Skeletal muscle satellite cell (primary cell): ENCODE data around the gene TEDDM1.

ENCODE experiments used
- H3K27me3 ChIP-seq: 2 replicates; pipeline ENCODE4 v1.7.0; 2013; ENCODE audit warnings: low read length; ENCODE audit not compliant: control insufficient read depth, insufficient read depth
- H3K36me3 ChIP-seq: 2 replicates; pipeline ENCODE4 v1.7.0; 2013; ENCODE audit warnings: mild to moderate bottlenecking, control low read depth, low read length; ENCODE audit not compliant: insufficient read depth
- H3K4me1 ChIP-seq: 2 replicates; pipeline ENCODE4 v1.7.0; 2013; ENCODE audit warnings: low read length; ENCODE audit not compliant: control insufficient read depth, insufficient read depth
- H3K4me2 ChIP-seq: 2 replicates; pipeline ENCODE4 v1.7.0; 2013; ENCODE audit warnings: mild to moderate bottlenecking, low read length
- H3K4me3 ChIP-seq: 2 replicates; pipeline ENCODE4 v1.7.0; 2013; ENCODE audit warnings: low read length
- H3K9ac ChIP-seq: 2 replicates; pipeline ENCODE4 v1.7.0; 2013; ENCODE audit warnings: mild to moderate bottlenecking, low read depth, low read length, moderate library complexity
- H3K9me3 ChIP-seq: replicated peaks from 2 replicates; pipeline ENCODE4 v1.7.0; 2013; ENCODE audit warnings: mild to moderate bottlenecking, control low read depth, low read length

TEDDM1 gene

GRCh38 chr1:182374101-182374834, 26.2 kb downstream of the TEDDM1 start:
- Histone ChIP-seq H3K9me3 (no peaks in the 10 kb centered on the region), H3K4me2 (no peak overlapping the region), H3K4me3 (no peak overlapping the region), H3K4me1 (no peaks in the 10 kb centered on the region), H3K9ac (no peak overlapping the region), H3K27me3 (no peaks in the 10 kb centered on the region), H3K36me3 (no peaks in the 10 kb centered on the region)

GRCh38 chr1:182370532-182370931, 29.9 kb downstream of the TEDDM1 start:
- H3K36me3 ChIP-seq: no peaks in the 10 kb centered on the region
- no peaks in the 10 kb centered on the region for H3K9me3 ChIP-seq
- H3K4me2 ChIP-seq: no peak overlapping the region
- H3K27me3 ChIP-seq: no peaks in the 10 kb centered on the region
- H3K4me1 ChIP-seq: no peaks in the 10 kb centered on the region
- no peak overlapping the region for H3K4me3 ChIP-seq
- no peak overlapping the region for H3K9ac ChIP-seq

- Histone ChIP-seq H3K36me3 (no peaks in the 10 kb centered on the region), H3K4me1 (no peaks in the 10 kb centered on the region), H3K27me3 (no peaks in the 10 kb centered on the region), H3K4me2 (no peak overlapping the region), H3K9ac (no peak overlapping the region), H3K4me3 (no peak overlapping the region), H3K9me3 (no peaks in the 10 kb centered on the region)
Measured at GRCh38 chr1:182368903-182369302, 31.6 kb downstream of the TEDDM1 start.

- Histone ChIP-seq H3K27me3 (peaks cover 1% of the 10 kb centered on the region), H3K4me1 (no peaks in the 10 kb centered on the region), H3K9me3 (no peaks in the 10 kb centered on the region), H3K9ac (no peak overlapping the region), H3K4me3 (no peak overlapping the region), H3K4me2 (no peak overlapping the region), H3K36me3 (no peaks in the 10 kb centered on the region)
Measured at GRCh38 chr1:182368358-182368757, 32.1 kb downstream of the TEDDM1 start.

- H3K4me3 ChIP-seq: no peak overlapping the region
- no peak overlapping the region for H3K9ac ChIP-seq
- no peaks in the 10 kb centered on the region for H3K9me3 ChIP-seq
- H3K4me2 ChIP-seq: no peak overlapping the region
- H3K27me3 ChIP-seq: peaks cover 3% of the 10 kb centered on the region
- H3K4me1 ChIP-seq: no peaks in the 10 kb centered on the region
- no peaks in the 10 kb centered on the region for H3K36me3 ChIP-seq
Measured at GRCh38 chr1:182367926-182368325, 32.5 kb downstream of the TEDDM1 start.

GRCh38 chr1:182366596-182366995, 33.9 kb downstream of the TEDDM1 start:
- no peak overlapping the region for H3K4me2 ChIP-seq
- no peaks in the 10 kb centered on the region for H3K4me1 ChIP-seq
- H3K9ac ChIP-seq: no peak overlapping the region
- H3K27me3 ChIP-seq: peaks cover 3% of the 10 kb centered on the region
- H3K4me3 ChIP-seq: no peak overlapping the region
- H3K36me3 ChIP-seq: no peaks in the 10 kb centered on the region
- no peaks in the 10 kb centered on the region for H3K9me3 ChIP-seq

GRCh38 chr1:182359645-182360044, 40.8 kb downstream of the TEDDM1 start:
- no peak overlapping the region for H3K9ac ChIP-seq
- H3K4me2 ChIP-seq: no peak overlapping the region
- H3K4me1 ChIP-seq: no peaks in the 10 kb centered on the region
- H3K9me3 ChIP-seq: no peaks in the 10 kb centered on the region
- H3K4me3 ChIP-seq: no peak overlapping the region
- H3K36me3 ChIP-seq: no peaks in the 10 kb centered on the region
- peaks cover 5% of the 10 kb centered on the region for H3K27me3 ChIP-seq

GRCh38 chr1:182357913-182358312, 42.6 kb downstream of the TEDDM1 start:
- H3K27me3 ChIP-seq: peaks cover 2% of the 10 kb centered on the region
- H3K9ac ChIP-seq: no peak overlapping the region
- no peak overlapping the region for H3K4me2 ChIP-seq
- no peaks in the 10 kb centered on the region for H3K36me3 ChIP-seq
- no peaks in the 10 kb centered on the region for H3K9me3 ChIP-seq
- H3K4me3 ChIP-seq: no peak overlapping the region
- no peaks in the 10 kb centered on the region for H3K4me1 ChIP-seq

- H3K9ac ChIP-seq: no peak overlapping the region
- H3K4me2 ChIP-seq: no peak overlapping the region
- H3K4me1 ChIP-seq: no peaks in the 10 kb centered on the region
- H3K4me3 ChIP-seq: no peak overlapping the region
- peaks cover 2% of the 10 kb centered on the region for H3K27me3 ChIP-seq
- no peaks in the 10 kb centered on the region for H3K36me3 ChIP-seq
- H3K9me3 ChIP-seq: no peaks in the 10 kb centered on the region
Measured at GRCh38 chr1:182357171-182357570, 43.3 kb downstream of the TEDDM1 start.

GRCh38 chr1:182355723-182356098, 44.8 kb downstream of the TEDDM1 start:
- Histone ChIP-seq H3K4me1 (no peaks in the 10 kb centered on the region), H3K36me3 (no peaks in the 10 kb centered on the region)

GRCh38 chr1:182351790-182352364, 48.6 kb downstream of the TEDDM1 start:
- Histone ChIP-seq H3K9ac (no peak overlapping the region), H3K4me3 (no peak overlapping the region)

More at GRCh38 chr1:182355723-182356098, 44.8 kb downstream of the TEDDM1 start:
- Histone ChIP-seq H3K9me3 (no peaks in the 10 kb centered on the region), H3K27me3 (peaks cover 9% of the 10 kb centered on the region), H3K4me2 (no peak overlapping the region), H3K9ac (no peak overlapping the region), H3K4me3 (no peak overlapping the region)

GRCh38 chr1:182350839-182351238, 49.6 kb downstream of the TEDDM1 start:
- H3K9me3 ChIP-seq: no peaks in the 10 kb centered on the region
- no peaks in the 10 kb centered on the region for H3K36me3 ChIP-seq
- no peak overlapping the region for H3K9ac ChIP-seq
- peaks cover 9% of the 10 kb centered on the region for H3K27me3 ChIP-seq
- no peak overlapping the region for H3K4me3 ChIP-seq
- no peaks in the 10 kb centered on the region for H3K4me1 ChIP-seq
- H3K4me2 ChIP-seq: no peak overlapping the region

More at GRCh38 chr1:182351790-182352364, 48.6 kb downstream of the TEDDM1 start:
- no peaks in the 10 kb centered on the region for H3K9me3 ChIP-seq
- peaks cover 9% of the 10 kb centered on the region for H3K27me3 ChIP-seq
- no peaks in the 10 kb centered on the region for H3K4me1 ChIP-seq
- no peaks in the 10 kb centered on the region for H3K36me3 ChIP-seq
- no peak overlapping the region for H3K4me2 ChIP-seq
